ENCODE results near the gene USPL1. TPM values are rescaled to one million over a fixed set of nuclear protein-coding genes. Genes with fewer than 3 reads are reported as not detected.

Gene USPL1
- 35.0 and 35.5 TPM in 2 replicates for total RNA-seq

GRCh38 chr13:30617315-30618185, at the start of gene USPL1:
Gene USPL1, plus strand, starts transcription at chr13:30617920. Its CDS starts 3,221 bp downstream, at chr13:30621141.

Other genes with a start within 250 kb of the USPL1 start
- 0.09 TPM in 1 of 2 replicates, not detected in the other for gene UBE2L5, start 195.4 kb upstream of the USPL1 start, total RNA-seq
- 98.9 and 214 TPM in 2 replicates for gene HMGB1, start 152.0 kb upstream of the USPL1 start, total RNA-seq
- gene ALOX5AP, start 117.6 kb downstream of the USPL1 start, total RNA-seq = 0.88 and 6.8 TPM in 2 replicates